Ramos (cell line): Measurements from ENCODE around the gene ARSB.

Source experiments
- in situ Hi-C: fragments of 300-500 bp; cut with MboI; formaldehyde crosslinking; loops from one replicate; pipeline ENCODE4 v1.14.3; 2022; ENCODE audit warnings: low sequenced_read_pairs; ENCODE audit not compliant: unreplicated experiment

Gene ARSB

GRCh38 chr5:78985116-78985724 lies at the start of gene ARSB:
TSS of gene ARSB (minus strand) at chr5:78985310. CDS start at chr5:78985248, 62 bp downstream.
- in situ Hi-C loops, result no loop called here

GRCh38 chr5:79032782-79033181 lies 47.7 kb upstream of the ARSB start:
- in situ Hi-C loops, result no loop called here

- in situ Hi-C loops, result no loop called here
Observed at GRCh38 chr5:79032031-79032695, 47.1 kb upstream of the ARSB start.

GRCh38 chr5:79031485-79031867 lies 46.4 kb upstream of the ARSB start:
- in situ Hi-C loops, result no loop called here

GRCh38 chr5:79030663-79031484 lies 45.8 kb upstream of the ARSB start:
- in situ Hi-C loops, result no loop called here

GRCh38 chr5:79025054-79025472 lies 40.0 kb upstream of the ARSB start:
- in situ Hi-C loops, result loop anchor here (10.0 kb wide), 1 partner anchor 90 kb away; the partner anchor contains the start of gene BHMT

- in situ Hi-C loops, result loop anchor here (10.0 to 25.0 kb wide), 3 partner anchors 91 to 1063 kb away; partner anchors contain the start of gene BHMT
Observed at GRCh38 chr5:79023947-79024346, 38.8 kb upstream of the ARSB start.

GRCh38 chr5:79023348-79023747 lies 38.2 kb upstream of the ARSB start:
- in situ Hi-C loops, result loop anchor here (10.0 to 25.0 kb wide), 3 partner anchors 91 to 1064 kb away; partner anchors contain the start of gene BHMT

- in situ Hi-C loops, result loop anchor here (10.0 to 25.0 kb wide), 3 partner anchors 92 to 1065 kb away; partner anchors contain the start of gene BHMT
Observed at GRCh38 chr5:79022771-79023170, 37.7 kb upstream of the ARSB start.

GRCh38 chr5:79021753-79022152 lies 36.6 kb upstream of the ARSB start:
- in situ Hi-C loops, result loop anchor here (10.0 to 25.0 kb wide), 3 partner anchors 93 to 1066 kb away; partner anchors contain the start of gene BHMT

GRCh38 chr5:79020861-79021561 lies 35.9 kb upstream of the ARSB start:
- in situ Hi-C loops, result loop anchor here (10.0 to 25.0 kb wide), 3 partner anchors 94 to 1066 kb away; partner anchors contain the start of gene BHMT

- in situ Hi-C loops, result loop anchor here (25.0 kb wide), 2 partner anchors 448 to 1073 kb away; no protein-coding TSS in a partner anchor
Observed at GRCh38 chr5:79014631-79015030, 29.5 kb upstream of the ARSB start.

GRCh38 chr5:79011869-79012268 lies 26.8 kb upstream of the ARSB start:
- in situ Hi-C loops, result loop anchor here (25.0 kb wide), 2 partner anchors 450 to 1075 kb away; no protein-coding TSS in a partner anchor

- in situ Hi-C loops, result loop anchor here (25.0 kb wide), 2 partner anchors 451 to 1076 kb away; no protein-coding TSS in a partner anchor
Observed at GRCh38 chr5:79011219-79011836, 26.2 kb upstream of the ARSB start.

GRCh38 chr5:79008362-79008761 lies 23.3 kb upstream of the ARSB start:
- in situ Hi-C loops, result loop anchor here (25.0 kb wide), 2 partner anchors 454 to 1079 kb away; no protein-coding TSS in a partner anchor

- in situ Hi-C loops, result loop anchor here (25.0 kb wide), 2 partner anchors 454 to 1079 kb away; no protein-coding TSS in a partner anchor
Observed at GRCh38 chr5:79007872-79008271, 22.8 kb upstream of the ARSB start.

GRCh38 chr5:79005936-79006631 lies 21.0 kb upstream of the ARSB start:
- in situ Hi-C loops, result loop anchor here (25.0 kb wide), 2 partner anchors 456 to 1081 kb away; no protein-coding TSS in a partner anchor

- in situ Hi-C loops, result loop anchor here (25.0 kb wide), 2 partner anchors 457 to 1082 kb away; no protein-coding TSS in a partner anchor
Observed at GRCh38 chr5:79005151-79005550, 20.0 kb upstream of the ARSB start.
